ENCODE data around the gene DNAJB4. TPM values are rescaled to one million over a fixed set of nuclear protein-coding genes. Genes with fewer than 3 reads are reported as not detected.

The DNAJB4 gene
- total RNA-seq, 1 experiment from 2014 or later, result 28.5 TPM

GRCh38 chr1:78051005-78051404, 46.3 kb downstream of the DNAJB4 start:
- Mint-ChIP-seq H3K4me3 (ENCODE audit: unreplicated experiment) (no peak overlapping the region), H3K27me3 (ENCODE audit: insufficient read depth, unreplicated experiment) (no peaks in the 10 kb centered on the region), H3K27ac (ENCODE audit: low read depth, unreplicated experiment) (no peak overlapping the region), H3K9me3 (ENCODE audit: unreplicated experiment) (no peaks in the 10 kb centered on the region), H3K4me1 (ENCODE audit: insufficient read depth, unreplicated experiment) (peaks cover 9% of the 10 kb centered on the region), H3K36me3 (ENCODE audit: insufficient read depth, unreplicated experiment) (no peaks in the 10 kb centered on the region)
- CTCF ChIA-PET, result no interaction called here
- intact Hi-C loops (cut with micrococcal nuclease), result no loop called here
- DNase-seq (ENCODE audit: unreplicated experiment), result no peak
- POLR2A ChIA-PET, result no interaction called here
- TF ChIP-seq, protein P1, sequence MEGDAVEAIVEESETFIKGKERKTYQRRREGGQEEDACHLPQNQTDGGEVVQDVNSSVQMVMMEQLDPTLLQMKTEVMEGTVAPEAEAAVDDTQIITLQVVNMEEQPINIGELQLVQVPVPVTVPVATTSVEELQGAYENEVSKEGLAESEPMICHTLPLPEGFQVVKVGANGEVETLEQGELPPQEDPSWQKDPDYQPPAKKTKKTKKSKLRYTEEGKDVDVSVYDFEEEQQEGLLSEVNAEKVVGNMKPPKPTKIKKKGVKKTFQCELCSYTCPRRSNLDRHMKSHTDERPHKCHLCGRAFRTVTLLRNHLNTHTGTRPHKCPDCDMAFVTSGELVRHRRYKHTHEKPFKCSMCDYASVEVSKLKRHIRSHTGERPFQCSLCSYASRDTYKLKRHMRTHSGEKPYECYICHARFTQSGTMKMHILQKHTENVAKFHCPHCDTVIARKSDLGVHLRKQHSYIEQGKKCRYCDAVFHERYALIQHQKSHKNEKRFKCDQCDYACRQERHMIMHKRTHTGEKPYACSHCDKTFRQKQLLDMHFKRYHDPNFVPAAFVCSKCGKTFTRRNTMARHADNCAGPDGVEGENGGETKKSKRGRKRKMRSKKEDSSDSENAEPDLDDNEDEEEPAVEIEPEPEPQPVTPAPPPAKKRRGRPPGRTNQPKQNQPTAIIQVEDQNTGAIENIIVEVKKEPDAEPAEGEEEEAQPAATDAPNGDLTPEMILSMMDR (IDR thresholded peaks at IDR 0.05; ENCODE audit: unreplicated experiment), result no peak
- no TSS peak for BruUV-seq (replicated peaks)

DNA sequence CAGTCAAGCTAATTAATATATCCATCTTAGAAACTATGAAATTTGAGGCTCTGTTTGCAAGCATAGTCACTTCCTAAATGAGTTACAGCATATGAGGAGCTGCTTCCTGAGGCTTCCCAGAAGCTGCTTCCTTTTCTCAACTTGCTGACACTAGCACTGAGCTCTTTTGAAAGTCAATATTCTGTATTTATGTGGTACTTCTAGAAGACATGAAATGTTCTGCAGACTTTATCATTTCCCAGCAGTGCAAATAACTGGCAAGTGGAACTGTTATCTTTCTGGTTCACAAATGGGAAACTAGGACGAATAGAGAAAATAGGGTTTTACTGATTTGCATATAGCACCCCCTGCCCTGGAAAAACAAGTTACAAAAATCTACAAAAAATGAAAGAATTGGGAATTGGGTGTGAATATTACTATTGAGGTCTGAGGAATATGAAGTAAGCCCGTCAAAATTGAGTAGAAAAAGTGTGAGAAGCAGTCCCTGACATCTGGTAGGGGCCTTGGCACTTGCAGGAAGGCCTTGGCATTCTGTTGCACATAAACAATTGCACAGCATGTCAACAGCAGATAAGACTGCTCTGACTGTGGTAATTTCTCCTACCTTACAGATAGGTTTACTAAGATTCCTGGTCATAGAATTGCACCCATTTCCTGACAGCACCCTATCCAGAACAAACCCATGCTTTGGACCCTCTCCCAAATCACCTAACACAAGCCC, 48.1 kb downstream of the DNAJB4 start:
- ChIA-PET CTCF (interaction anchor here (0.6 kb wide), 2 partner anchors 16 to 20 kb away, joined by 3 to 4 read pairs; no protein-coding TSS in a partner anchor), POLR2A (interaction anchor here (0.7 kb wide), 1 partner anchor 50 kb away, joined by 3 read pairs; no protein-coding TSS in a partner anchor)
- no peaks in the 10 kb centered on the region for H3K9me3 Mint-ChIP-seq (ENCODE audit: unreplicated experiment)
- no peak overlapping the region for H3K27ac Mint-ChIP-seq (ENCODE audit: low read depth, unreplicated experiment)
- H3K36me3 Mint-ChIP-seq (ENCODE audit: insufficient read depth, unreplicated experiment), result no peaks in the 10 kb centered on the region
- H3K4me3 Mint-ChIP-seq (ENCODE audit: unreplicated experiment), result no peak overlapping the region
- no peak for DNase-seq (ENCODE audit: unreplicated experiment)
- no peaks in the 10 kb centered on the region for H3K27me3 Mint-ChIP-seq (ENCODE audit: insufficient read depth, unreplicated experiment)
- intact Hi-C loops (cut with micrococcal nuclease), result no loop called here
- H3K4me1 Mint-ChIP-seq (ENCODE audit: insufficient read depth, unreplicated experiment), result peaks cover 10% of the 10 kb centered on the region
- BruUV-seq (replicated peaks), result no TSS peak
- TF ChIP-seq, protein P1 (IDR thresholded peaks at IDR 0.05; ENCODE audit: unreplicated experiment), result no peak

GRCh38 chr1:78053498-78053897, 48.8 kb downstream of the DNAJB4 start:
- H3K4me1 Mint-ChIP-seq (ENCODE audit: insufficient read depth, unreplicated experiment), result peaks cover 10% of the 10 kb centered on the region
- no peak for DNase-seq (ENCODE audit: unreplicated experiment)
- CTCF ChIA-PET, result interaction anchor here (0.6 to 1.0 kb wide), 2 partner anchors 9 to 15 kb away, joined by 3 to 4 read pairs; no protein-coding TSS in a partner anchor
- BruUV-seq (replicated peaks), result no TSS peak
- no peaks in the 10 kb centered on the region for H3K9me3 Mint-ChIP-seq (ENCODE audit: unreplicated experiment)
- H3K4me3 Mint-ChIP-seq (ENCODE audit: unreplicated experiment), result no peak overlapping the region
- H3K36me3 Mint-ChIP-seq (ENCODE audit: insufficient read depth, unreplicated experiment), result no peaks in the 10 kb centered on the region
- no peaks in the 10 kb centered on the region for H3K27me3 Mint-ChIP-seq (ENCODE audit: insufficient read depth, unreplicated experiment)
- POLR2A ChIA-PET, result no interaction called here
- intact Hi-C loops (cut with micrococcal nuclease), result no loop called here
- H3K27ac Mint-ChIP-seq (ENCODE audit: low read depth, unreplicated experiment), result no peak overlapping the region
- TF ChIP-seq, protein P1 (IDR thresholded peaks at IDR 0.05; ENCODE audit: unreplicated experiment), result no peak

- TF ChIP-seq, protein P1 (IDR thresholded peaks at IDR 0.05; ENCODE audit: unreplicated experiment), result no peak
- intact Hi-C loops (cut with micrococcal nuclease), result no loop called here
- H3K4me3 Mint-ChIP-seq (ENCODE audit: unreplicated experiment), result no peak overlapping the region
- H3K9me3 Mint-ChIP-seq (ENCODE audit: unreplicated experiment), result no peaks in the 10 kb centered on the region
- H3K4me1 Mint-ChIP-seq (ENCODE audit: insufficient read depth, unreplicated experiment), result peaks cover 10% of the 10 kb centered on the region
- CTCF ChIA-PET, result interaction anchor here (1.0 kb wide), 1 partner anchor 8 kb away, joined by 3 read pairs; no protein-coding TSS in a partner anchor
- no TSS peak for BruUV-seq (replicated peaks)
- DNase-seq (ENCODE audit: unreplicated experiment), result no peak
- no peaks in the 10 kb centered on the region for H3K27me3 Mint-ChIP-seq (ENCODE audit: insufficient read depth, unreplicated experiment)
- no peaks in the 10 kb centered on the region for H3K36me3 Mint-ChIP-seq (ENCODE audit: insufficient read depth, unreplicated experiment)
- H3K27ac Mint-ChIP-seq (ENCODE audit: low read depth, unreplicated experiment), result no peak overlapping the region
- POLR2A ChIA-PET, result no interaction called here
Observed at GRCh38 chr1:78054559-78054958, 49.8 kb downstream of the DNAJB4 start.
